ENCODE measurements around the gene EIF4E.

GRCh38 chr4:98950925-98951324 lies 22.0 kb upstream of the EIF4E start:
- TF ChIP-seq SP1 (IDR thresholded peaks at IDR 0.05) (no peak), TARDBP (IDR thresholded peaks at IDR 0.05) (no peak), FOXK2 (IDR thresholded peaks at IDR 0.05) (no peak), ELF4 (IDR thresholded peaks at IDR 0.05) (no peak), L3MBTL2 (conservative IDR thresholded peaks at IDR 0.05) (no peak), BHLHE40 (IDR thresholded peaks at IDR 0.05; ENCODE audit: borderline replicate concordance) (no peak), CTBP1 (IDR thresholded peaks at IDR 0.05; ENCODE audit: borderline replicate concordance) (no peak), HDGF (IDR thresholded peaks at IDR 0.05; ENCODE audit: borderline replicate concordance) (no peak), SUZ12 (IDR thresholded peaks at IDR 0.05) (no peak), FOXM1 (IDR thresholded peaks at IDR 0.05; ENCODE audit: borderline replicate concordance) (no peak), ZNF384 (IDR thresholded peaks at IDR 0.05) (no peak), NFRKB (IDR thresholded peaks at IDR 0.05) (no peak)
